Measurements from ENCODE around the gene C1orf74. TPM values are rescaled to one million over a fixed set of nuclear protein-coding genes. Genes with fewer than 3 reads are reported as not detected.

Gene C1orf74
- total RNA-seq, 1 experiment from 2014 or later = 7.1 TPM

DNA sequence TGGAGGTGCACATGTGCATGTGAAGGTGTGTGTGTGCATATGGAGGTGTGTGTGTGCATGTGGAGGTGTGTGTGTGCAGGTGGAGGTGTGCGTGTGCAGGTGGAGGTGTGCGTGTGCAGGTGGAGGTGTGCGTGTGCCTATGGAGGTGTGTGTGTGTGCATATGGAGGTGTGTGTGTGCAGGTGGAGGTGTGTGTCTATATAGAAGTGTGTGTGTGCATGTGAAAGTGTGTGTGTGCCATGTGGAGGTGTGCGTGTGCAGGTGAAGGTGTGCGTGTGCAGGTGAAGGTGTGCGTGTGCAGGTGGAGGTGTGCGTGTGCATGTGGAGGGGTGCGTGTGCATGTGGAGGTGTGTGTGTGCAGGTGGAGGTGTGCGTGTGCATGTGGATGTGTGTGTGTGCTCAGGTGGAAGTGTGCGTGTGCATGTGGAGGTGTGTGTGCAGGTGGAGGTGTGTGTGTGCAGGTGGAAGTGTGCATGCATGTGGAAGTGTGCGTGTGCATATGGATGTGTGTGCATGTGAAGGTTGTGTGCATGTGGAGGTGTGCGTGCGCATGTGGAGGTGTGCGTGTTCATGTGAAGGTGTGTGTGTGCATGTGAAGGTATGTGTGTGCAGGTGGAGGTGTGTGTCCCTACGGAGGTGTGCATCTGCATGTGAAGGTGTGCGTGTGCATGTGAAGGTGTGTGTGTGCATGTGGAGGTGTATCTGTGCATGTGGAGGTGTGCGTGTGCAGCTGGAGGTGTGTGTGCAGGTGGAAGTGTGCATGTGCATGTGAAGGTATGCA is 13.5 kb downstream of the C1orf74 start:
- no TSS peak for BruUV-seq (replicated peaks)
- TF ChIP-seq, protein P1, sequence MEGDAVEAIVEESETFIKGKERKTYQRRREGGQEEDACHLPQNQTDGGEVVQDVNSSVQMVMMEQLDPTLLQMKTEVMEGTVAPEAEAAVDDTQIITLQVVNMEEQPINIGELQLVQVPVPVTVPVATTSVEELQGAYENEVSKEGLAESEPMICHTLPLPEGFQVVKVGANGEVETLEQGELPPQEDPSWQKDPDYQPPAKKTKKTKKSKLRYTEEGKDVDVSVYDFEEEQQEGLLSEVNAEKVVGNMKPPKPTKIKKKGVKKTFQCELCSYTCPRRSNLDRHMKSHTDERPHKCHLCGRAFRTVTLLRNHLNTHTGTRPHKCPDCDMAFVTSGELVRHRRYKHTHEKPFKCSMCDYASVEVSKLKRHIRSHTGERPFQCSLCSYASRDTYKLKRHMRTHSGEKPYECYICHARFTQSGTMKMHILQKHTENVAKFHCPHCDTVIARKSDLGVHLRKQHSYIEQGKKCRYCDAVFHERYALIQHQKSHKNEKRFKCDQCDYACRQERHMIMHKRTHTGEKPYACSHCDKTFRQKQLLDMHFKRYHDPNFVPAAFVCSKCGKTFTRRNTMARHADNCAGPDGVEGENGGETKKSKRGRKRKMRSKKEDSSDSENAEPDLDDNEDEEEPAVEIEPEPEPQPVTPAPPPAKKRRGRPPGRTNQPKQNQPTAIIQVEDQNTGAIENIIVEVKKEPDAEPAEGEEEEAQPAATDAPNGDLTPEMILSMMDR (IDR thresholded peaks at IDR 0.05; ENCODE audit: unreplicated experiment) = no peak
- DNase-seq (ENCODE audit: unreplicated experiment) = no peak
- H3K9me3 Mint-ChIP-seq (ENCODE audit: unreplicated experiment) = no peaks in the 10 kb centered on the region
- H3K27me3 Mint-ChIP-seq (ENCODE audit: insufficient read depth, unreplicated experiment) = no peaks in the 10 kb centered on the region
- no peaks in the 10 kb centered on the region for H3K36me3 Mint-ChIP-seq (ENCODE audit: insufficient read depth, unreplicated experiment)
- no peak overlapping the region for H3K27ac Mint-ChIP-seq (ENCODE audit: low read depth, unreplicated experiment)
- no peak overlapping the region for H3K4me3 Mint-ChIP-seq (ENCODE audit: unreplicated experiment)
- CTCF ChIA-PET = no interaction called here
- intact Hi-C loops (cut with micrococcal nuclease) = no loop called here
- POLR2A ChIA-PET = no interaction called here
- H3K4me1 Mint-ChIP-seq (ENCODE audit: insufficient read depth, unreplicated experiment) = peaks cover 17% of the 10 kb centered on the region

DNA sequence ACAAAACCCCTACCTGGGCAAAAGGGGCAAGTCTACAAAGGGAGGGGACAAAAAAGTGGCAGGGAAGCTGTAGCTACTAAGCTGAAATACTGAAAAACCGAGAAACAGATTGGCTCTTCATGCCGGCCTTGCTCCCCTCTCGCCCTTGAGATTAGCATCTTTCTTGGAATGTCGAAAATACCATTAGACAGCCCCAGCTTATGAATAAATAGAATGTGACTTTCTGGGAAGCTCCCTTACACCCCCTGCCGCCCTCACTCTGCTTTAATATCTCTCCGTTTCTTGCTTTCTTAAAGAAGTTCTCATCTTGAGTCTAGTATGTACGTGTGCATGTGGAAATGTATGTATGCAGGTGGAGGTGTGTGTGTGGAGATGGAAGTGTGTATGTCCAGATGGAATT is 14.4 kb downstream of the C1orf74 start:
- intact Hi-C loops (cut with micrococcal nuclease) = no loop called here
- TF ChIP-seq, protein P1 (IDR thresholded peaks at IDR 0.05; ENCODE audit: unreplicated experiment) = no peak
- H3K27me3 Mint-ChIP-seq (ENCODE audit: insufficient read depth, unreplicated experiment) = no peaks in the 10 kb centered on the region
- DNase-seq (ENCODE audit: unreplicated experiment) = no peak
- POLR2A ChIA-PET = interaction anchor here (0.6 to 5.7 kb wide), 7 partner anchors 8 to 41 kb away, joined by 3 to 37 read pairs (median 6); partner anchors contain the start of gene C1orf74
- no peaks in the 10 kb centered on the region for H3K36me3 Mint-ChIP-seq (ENCODE audit: insufficient read depth, unreplicated experiment)
- BruUV-seq (replicated peaks) = no TSS peak
- H3K9me3 Mint-ChIP-seq (ENCODE audit: unreplicated experiment) = no peaks in the 10 kb centered on the region
- H3K27ac Mint-ChIP-seq (ENCODE audit: low read depth, unreplicated experiment) = no peak overlapping the region
- CTCF ChIA-PET = interaction anchor here (0.5 to 2.6 kb wide), 5 partner anchors 22 to 335 kb away, joined by 3 to 15 read pairs (median 3); no protein-coding TSS in a partner anchor
- peaks cover 17% of the 10 kb centered on the region for H3K4me1 Mint-ChIP-seq (ENCODE audit: insufficient read depth, unreplicated experiment)
- no peak overlapping the region for H3K4me3 Mint-ChIP-seq (ENCODE audit: unreplicated experiment)

DNA sequence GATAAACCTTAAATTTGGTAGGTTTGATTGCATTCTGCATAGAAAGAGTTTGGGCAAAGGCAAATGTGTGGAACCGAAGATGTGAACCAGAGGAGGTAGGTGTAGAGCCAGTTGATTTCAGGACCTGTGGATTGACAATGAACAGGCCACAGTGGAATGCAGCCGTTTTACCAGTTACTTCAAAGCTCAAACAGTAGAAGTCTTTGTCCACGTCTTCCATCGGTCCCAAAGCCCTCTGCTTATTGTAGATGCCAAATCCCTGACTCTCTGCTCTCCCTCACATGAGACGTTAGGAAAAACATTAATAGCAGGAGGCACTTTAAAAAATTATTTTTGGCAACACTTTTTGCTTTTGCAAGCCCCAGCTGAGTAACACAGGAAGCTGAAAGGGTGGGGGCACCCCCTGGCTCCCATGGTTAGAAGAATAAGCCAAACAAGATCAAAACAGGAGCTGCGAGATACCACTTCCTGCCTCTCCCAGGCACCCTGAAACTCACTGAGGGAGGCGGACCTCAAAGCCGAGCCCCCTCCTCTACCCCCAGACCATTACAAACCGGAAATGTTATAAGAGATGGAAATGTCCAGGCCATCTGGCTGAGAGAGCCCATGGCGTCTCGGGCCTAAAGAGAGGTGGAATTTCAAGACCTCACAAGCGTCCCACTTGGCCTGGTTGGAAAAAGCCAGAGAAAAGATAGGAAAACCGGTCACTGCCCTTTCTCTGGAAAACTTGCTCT is 15.0 kb downstream of the C1orf74 start:
- POLR2A ChIA-PET = interaction anchor here (0.6 to 5.7 kb wide), 13 partner anchors 8 to 208 kb away, joined by 3 to 37 read pairs (median 4); partner anchors contain the start of genes C1orf74, IRF6 and UTP25
- CTCF ChIA-PET = interaction anchor here (0.5 to 2.6 kb wide), 10 partner anchors 21 to 1370 kb away, joined by 3 to 15 read pairs (median 4); no protein-coding TSS in a partner anchor
- DNase-seq (ENCODE audit: unreplicated experiment) = peak; percentile 97

More for the DNA sequence above, 15.0 kb downstream of the C1orf74 start:
- TF ChIP-seq, protein P1 (IDR thresholded peaks at IDR 0.05; ENCODE audit: unreplicated experiment) = no peak
- Mint-ChIP-seq H3K27me3 (ENCODE audit: insufficient read depth, unreplicated experiment) (no peaks in the 10 kb centered on the region), H3K4me3 (ENCODE audit: unreplicated experiment) (no peak overlapping the region), H3K36me3 (ENCODE audit: insufficient read depth, unreplicated experiment) (no peaks in the 10 kb centered on the region), H3K9me3 (ENCODE audit: unreplicated experiment) (no peaks in the 10 kb centered on the region), H3K27ac (ENCODE audit: low read depth, unreplicated experiment) (no peak overlapping the region), H3K4me1 (ENCODE audit: insufficient read depth, unreplicated experiment) (peaks cover 17% of the 10 kb centered on the region)
- no TSS peak for BruUV-seq (replicated peaks)
- intact Hi-C loops (cut with micrococcal nuclease) = no loop called here
